ENCODE measurements around the gene TMF1.

The TMF1 gene

GRCh38 chr3:69051756-69052471, at the start of gene TMF1:
TMF1 (minus strand) TSS chr3:69052333; CDS start chr3:69052086, 247 bp downstream.
- peak; percentile 94 to 95 for DNase-seq (ENCODE audit: low read depth in 2 of 2, low spot score in 1 of 2)

GRCh38 chr3:69099576-69099975, 47.4 kb upstream of the TMF1 start:
- no peak for DNase-seq (ENCODE audit: low read depth in 2 of 2, low spot score in 1 of 2)

- no peak for DNase-seq (ENCODE audit: low read depth in 2 of 2, low spot score in 1 of 2)
Measured at GRCh38 chr3:69097407-69098086, 45.4 kb upstream of the TMF1 start.

GRCh38 chr3:69096299-69096698, 44.2 kb upstream of the TMF1 start:
- no peak for DNase-seq (ENCODE audit: low read depth in 2 of 2, low spot score in 1 of 2)

GRCh38 chr3:69095636-69096035, 43.5 kb upstream of the TMF1 start:
- no peak for DNase-seq (ENCODE audit: low read depth in 2 of 2, low spot score in 1 of 2)

- no peak for DNase-seq (ENCODE audit: low read depth in 2 of 2, low spot score in 1 of 2)
Measured at GRCh38 chr3:69094467-69095205, 42.5 kb upstream of the TMF1 start.

GRCh38 chr3:69092030-69092516, 39.9 kb upstream of the TMF1 start:
- DNase-seq (ENCODE audit: low read depth in 2 of 2, low spot score in 1 of 2) = no peak

GRCh38 chr3:69091389-69092029, 39.4 kb upstream of the TMF1 start:
- no peak for DNase-seq (ENCODE audit: low read depth in 2 of 2, low spot score in 1 of 2)

GRCh38 chr3:69090021-69090420, 37.9 kb upstream of the TMF1 start:
- DNase-seq (ENCODE audit: low read depth in 2 of 2, low spot score in 1 of 2) = no peak

- DNase-seq (ENCODE audit: low read depth in 2 of 2, low spot score in 1 of 2) = no peak
Measured at GRCh38 chr3:69088063-69088462, 35.9 kb upstream of the TMF1 start.

- no peak for DNase-seq (ENCODE audit: low read depth in 2 of 2, low spot score in 1 of 2)
Measured at GRCh38 chr3:69087030-69087791, 35.1 kb upstream of the TMF1 start.

- DNase-seq (ENCODE audit: low read depth in 2 of 2, low spot score in 1 of 2) = peak; percentile 43 to 67
Measured at GRCh38 chr3:69085833-69086722, 33.9 kb upstream of the TMF1 start.

- no peak for DNase-seq (ENCODE audit: low read depth in 2 of 2, low spot score in 1 of 2)
Measured at GRCh38 chr3:69085168-69085832, 33.2 kb upstream of the TMF1 start.

GRCh38 chr3:69084326-69085167, 32.4 kb upstream of the TMF1 start, which contains the start of gene ARL6IP5:
ARL6IP5 (plus strand) TSS chr3:69084937; CDS start chr3:69085048, 111 bp downstream.
- peak; percentile 72 to 82 for DNase-seq (ENCODE audit: low read depth in 2 of 2, low spot score in 1 of 2)

GRCh38 chr3:69082805-69083204, 30.7 kb upstream of the TMF1 start:
- peak; percentile 49 to 65 for DNase-seq (ENCODE audit: low read depth in 2 of 2, low spot score in 1 of 2)

GRCh38 chr3:69082361-69082760, 30.2 kb upstream of the TMF1 start:
- no peak for DNase-seq (ENCODE audit: low read depth in 2 of 2, low spot score in 1 of 2)

- no peak for DNase-seq (ENCODE audit: low read depth in 2 of 2, low spot score in 1 of 2)
Measured at GRCh38 chr3:69081583-69082262, 29.6 kb upstream of the TMF1 start.

All from stimulated activated CD8-positive, alpha-beta memory T cell treated with anti-CD3 and anti-CD28 coated beads, Interleukin-4, amount 100 ng/mL, for 4 hours (primary cell).